ENCODE results near the gene BMP7.

The BMP7 gene

GRCh38 chr20:57190536-57191264 lies 75.7 kb downstream of the BMP7 start:
- TF ChIP-seq TAF1 (IDR thresholded peaks at IDR 0.05; ENCODE audit: borderline replicate concordance, low read depth, low read length) (no peak), POLR2AphosphoS5 (IDR thresholded peaks at IDR 0.05; ENCODE audit: low read depth, low read length) (no peak), POLR2A (IDR thresholded peaks at IDR 0.05; ENCODE audit: low read depth, low read length) (no peak)
- DNase-seq (ENCODE audit: insufficient read length) (no peak), FAIRE-seq (no peak)

GRCh38 chr20:57189713-57190112 lies 76.7 kb downstream of the BMP7 start:
- no peak for TF ChIP-seq TAF1 (IDR thresholded peaks at IDR 0.05; ENCODE audit: borderline replicate concordance, low read depth, low read length)
- TF ChIP-seq POLR2A (IDR thresholded peaks at IDR 0.05; ENCODE audit: low read depth, low read length), result no peak
- no peak for TF ChIP-seq POLR2AphosphoS5 (IDR thresholded peaks at IDR 0.05; ENCODE audit: low read depth, low read length)
- FAIRE-seq (no peak), DNase-seq (ENCODE audit: insufficient read length) (no peak)

GRCh38 chr20:57188576-57189079 lies 77.8 kb downstream of the BMP7 start:
- DNase-seq (ENCODE audit: insufficient read length) (no peak), FAIRE-seq (no peak)

GRCh38 chr20:57188056-57188455 lies 78.4 kb downstream of the BMP7 start:
- no peak for DNase-seq (ENCODE audit: insufficient read length)
- no peak for TF ChIP-seq POLR2A (IDR thresholded peaks at IDR 0.05; ENCODE audit: low read depth, low read length)
- no peak for TF ChIP-seq POLR2AphosphoS5 (IDR thresholded peaks at IDR 0.05; ENCODE audit: low read depth, low read length)
- no peak for TF ChIP-seq TAF1 (IDR thresholded peaks at IDR 0.05; ENCODE audit: borderline replicate concordance, low read depth, low read length)
- FAIRE-seq, result no peak

More at GRCh38 chr20:57188576-57189079, 77.8 kb downstream of the BMP7 start:
- TF ChIP-seq TAF1 (IDR thresholded peaks at IDR 0.05; ENCODE audit: borderline replicate concordance, low read depth, low read length) (no peak), POLR2AphosphoS5 (IDR thresholded peaks at IDR 0.05; ENCODE audit: low read depth, low read length) (no peak), POLR2A (IDR thresholded peaks at IDR 0.05; ENCODE audit: low read depth, low read length) (no peak)

- FAIRE-seq (no peak), DNase-seq (ENCODE audit: insufficient read length) (no peak)
- TF ChIP-seq POLR2AphosphoS5 (IDR thresholded peaks at IDR 0.05; ENCODE audit: low read depth, low read length) (no peak), POLR2A (IDR thresholded peaks at IDR 0.05; ENCODE audit: low read depth, low read length) (no peak), TAF1 (IDR thresholded peaks at IDR 0.05; ENCODE audit: borderline replicate concordance, low read depth, low read length) (no peak)
These were observed 79.3 kb downstream of the BMP7 start for GRCh38 chr20:57187068-57187634.

GRCh38 chr20:57186192-57186591 lies 80.2 kb downstream of the BMP7 start:
- FAIRE-seq (no peak), DNase-seq (ENCODE audit: insufficient read length) (no peak)
- TF ChIP-seq POLR2A (IDR thresholded peaks at IDR 0.05; ENCODE audit: low read depth, low read length), result no peak
- TF ChIP-seq POLR2AphosphoS5 (IDR thresholded peaks at IDR 0.05; ENCODE audit: low read depth, low read length), result no peak
- no peak for TF ChIP-seq TAF1 (IDR thresholded peaks at IDR 0.05; ENCODE audit: borderline replicate concordance, low read depth, low read length)

GRCh38 chr20:57185188-57185743 lies 81.2 kb downstream of the BMP7 start:
- no peak for DNase-seq (ENCODE audit: insufficient read length)
- FAIRE-seq, result no peak
- no peak for TF ChIP-seq POLR2A (IDR thresholded peaks at IDR 0.05; ENCODE audit: low read depth, low read length)
- TF ChIP-seq TAF1 (IDR thresholded peaks at IDR 0.05; ENCODE audit: borderline replicate concordance, low read depth, low read length), result no peak

- FAIRE-seq (no peak), DNase-seq (ENCODE audit: insufficient read length) (no peak)
- no peak for TF ChIP-seq POLR2A (IDR thresholded peaks at IDR 0.05; ENCODE audit: low read depth, low read length)
- TF ChIP-seq POLR2AphosphoS5 (IDR thresholded peaks at IDR 0.05; ENCODE audit: low read depth, low read length), result no peak
- no peak for TF ChIP-seq TAF1 (IDR thresholded peaks at IDR 0.05; ENCODE audit: borderline replicate concordance, low read depth, low read length)
These were observed 82.9 kb downstream of the BMP7 start for GRCh38 chr20:57183457-57184009.

GRCh38 chr20:57181639-57182038 lies 84.8 kb downstream of the BMP7 start:
- no peak for FAIRE-seq

GRCh38 chr20:57180954-57181353 lies 85.5 kb downstream of the BMP7 start:
- no peak for DNase-seq (ENCODE audit: insufficient read length)
- FAIRE-seq, result no peak
- TF ChIP-seq POLR2AphosphoS5 (IDR thresholded peaks at IDR 0.05; ENCODE audit: low read depth, low read length) (no peak), POLR2A (IDR thresholded peaks at IDR 0.05; ENCODE audit: low read depth, low read length) (no peak), TAF1 (IDR thresholded peaks at IDR 0.05; ENCODE audit: borderline replicate concordance, low read depth, low read length) (no peak)

More at GRCh38 chr20:57181639-57182038, 84.8 kb downstream of the BMP7 start:
- no peak for TF ChIP-seq POLR2AphosphoS5 (IDR thresholded peaks at IDR 0.05; ENCODE audit: low read depth, low read length)
- TF ChIP-seq TAF1 (IDR thresholded peaks at IDR 0.05; ENCODE audit: borderline replicate concordance, low read depth, low read length), result no peak
- no peak for TF ChIP-seq POLR2A (IDR thresholded peaks at IDR 0.05; ENCODE audit: low read depth, low read length)
- no peak for DNase-seq (ENCODE audit: insufficient read length)

GRCh38 chr20:57180387-57180786 lies 86.1 kb downstream of the BMP7 start:
- DNase-seq (ENCODE audit: insufficient read length) (no peak), FAIRE-seq (no peak)
- TF ChIP-seq TAF1 (IDR thresholded peaks at IDR 0.05; ENCODE audit: borderline replicate concordance, low read depth, low read length), result no peak
- no peak for TF ChIP-seq POLR2A (IDR thresholded peaks at IDR 0.05; ENCODE audit: low read depth, low read length)
- TF ChIP-seq POLR2AphosphoS5 (IDR thresholded peaks at IDR 0.05; ENCODE audit: low read depth, low read length), result no peak
